T-helper 2 cell (primary cell): ENCODE results near the gene ARHGAP28.

Source experiments
- DNase-seq, 5 experiments: peaks; one replicate each; pipeline versions ENCODE4 v3.0.0 to v3.0.0-alpha.2; 2012 to 2022

Gene ARHGAP28

GRCh38 chr18:6732952-6733351 lies 3.4 kb downstream of the ARHGAP28 start:
- DNase-seq, result no peak

GRCh38 chr18:6733758-6734157 lies 4.2 kb downstream of the ARHGAP28 start:
- DNase-seq, result no peak

- DNase-seq, result no peak
These were observed 5.4 kb downstream of the ARHGAP28 start for GRCh38 chr18:6734726-6735430.

- DNase-seq, result no peak
These were observed 8.3 kb downstream of the ARHGAP28 start for GRCh38 chr18:6737833-6738232.

- no peak for DNase-seq
These were observed 9.1 kb downstream of the ARHGAP28 start for GRCh38 chr18:6738622-6739021.

GRCh38 chr18:6741232-6741663 lies 11.7 kb downstream of the ARHGAP28 start:
- DNase-seq, result no peak

- DNase-seq, result no peak
These were observed 12.3 kb downstream of the ARHGAP28 start for GRCh38 chr18:6741786-6742185.

- DNase-seq, result no peak
These were observed 14.5 kb downstream of the ARHGAP28 start for GRCh38 chr18:6743999-6744398.

- no peak for DNase-seq
These were observed 15.4 kb downstream of the ARHGAP28 start for GRCh38 chr18:6744816-6745455.

- DNase-seq, result no peak
These were observed 16.1 kb downstream of the ARHGAP28 start for GRCh38 chr18:6745504-6746031.

GRCh38 chr18:6746386-6746960 lies 17.0 kb downstream of the ARHGAP28 start:
- no peak for DNase-seq

- DNase-seq, result no peak
These were observed 18.1 kb downstream of the ARHGAP28 start for GRCh38 chr18:6747646-6748045.

GRCh38 chr18:6748241-6748640 lies 18.7 kb downstream of the ARHGAP28 start:
- DNase-seq, result no peak

GRCh38 chr18:6750411-6750810 lies 20.9 kb downstream of the ARHGAP28 start:
- no peak for DNase-seq

- no peak for DNase-seq
These were observed 21.7 kb downstream of the ARHGAP28 start for GRCh38 chr18:6751222-6751621.

GRCh38 chr18:6752202-6752860 lies 22.8 kb downstream of the ARHGAP28 start:
- no peak for DNase-seq

- no peak for DNase-seq
These were observed 25.6 kb downstream of the ARHGAP28 start for GRCh38 chr18:6755107-6755506.

- no peak for DNase-seq
These were observed 28.4 kb downstream of the ARHGAP28 start for GRCh38 chr18:6757931-6758330.

- no peak for DNase-seq
These were observed 30.1 kb downstream of the ARHGAP28 start for GRCh38 chr18:6759579-6759978.

- no peak for DNase-seq
These were observed 34.0 kb downstream of the ARHGAP28 start for GRCh38 chr18:6763524-6763923.

- DNase-seq, result no peak
These were observed 34.9 kb downstream of the ARHGAP28 start for GRCh38 chr18:6764382-6764781.

GRCh38 chr18:6773777-6774176 lies 44.3 kb downstream of the ARHGAP28 start:
- no peak for DNase-seq

- DNase-seq, result no peak
These were observed 45.7 kb downstream of the ARHGAP28 start for GRCh38 chr18:6775237-6775636.
